ENCODE measurements around the gene E2F6. TPM values are rescaled to one million over a fixed set of nuclear protein-coding genes. Genes with fewer than 3 reads are reported as not detected.

The E2F6 gene
- total and polyA plus RNA-seq, 2 of the 13 experiments (the other 11 are each of a cell fraction or from before 2014, with no cell fraction given) = 27.3 to 36.0 TPM

DNA sequence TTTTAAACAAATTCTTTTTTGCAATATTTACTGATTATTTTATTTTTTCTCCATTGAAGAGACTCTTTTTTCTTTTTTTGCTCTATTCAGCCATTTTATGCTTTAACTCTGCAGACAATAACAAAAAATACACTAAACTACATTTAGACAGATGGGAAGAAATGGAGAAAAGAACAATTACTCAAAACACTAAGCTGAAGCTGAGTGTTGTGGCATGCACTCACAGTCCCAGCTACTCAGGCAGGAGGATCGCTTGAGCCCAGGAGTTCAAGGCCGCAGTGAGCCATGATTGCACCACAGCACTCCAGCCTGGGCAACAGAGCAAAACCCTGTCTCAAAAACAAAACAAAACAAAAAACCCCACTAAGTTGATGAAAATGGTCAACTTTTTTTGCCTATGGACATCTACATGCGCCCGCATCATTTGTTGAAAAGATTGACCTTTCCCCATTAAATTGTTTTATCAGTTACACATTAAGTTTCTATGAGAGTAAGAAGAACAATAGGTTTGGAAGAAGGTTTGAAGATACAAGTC lies 43.0 kb downstream of the E2F6 start (continued):
- no peak for TF ChIP-seq ZSCAN21 (CRISPR knock-in tag; IDR thresholded peaks at IDR 0.05; ENCODE audit: borderline replicate concordance)
- TF ChIP-seq, protein P1, sequence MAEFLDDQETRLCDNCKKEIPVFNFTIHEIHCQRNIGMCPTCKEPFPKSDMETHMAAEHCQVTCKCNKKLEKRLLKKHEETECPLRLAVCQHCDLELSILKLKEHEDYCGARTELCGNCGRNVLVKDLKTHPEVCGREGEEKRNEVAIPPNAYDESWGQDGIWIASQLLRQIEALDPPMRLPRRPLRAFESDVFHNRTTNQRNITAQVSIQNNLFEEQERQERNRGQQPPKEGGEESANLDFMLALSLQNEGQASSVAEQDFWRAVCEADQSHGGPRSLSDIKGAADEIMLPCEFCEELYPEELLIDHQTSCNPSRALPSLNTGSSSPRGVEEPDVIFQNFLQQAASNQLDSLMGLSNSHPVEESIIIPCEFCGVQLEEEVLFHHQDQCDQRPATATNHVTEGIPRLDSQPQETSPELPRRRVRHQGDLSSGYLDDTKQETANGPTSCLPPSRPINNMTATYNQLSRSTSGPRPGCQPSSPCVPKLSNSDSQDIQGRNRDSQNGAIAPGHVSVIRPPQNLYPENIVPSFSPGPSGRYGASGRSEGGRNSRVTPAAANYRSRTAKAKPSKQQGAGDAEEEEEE (CRISPR knock-in tag; IDR thresholded peaks at IDR 0.05; ENCODE audit: borderline replicate concordance) = no peak
- TF ChIP-seq ZNF382 (CRISPR knock-in tag; IDR thresholded peaks at IDR 0.05; ENCODE audit: borderline replicate concordance) = no peak
- TF ChIP-seq, protein P2, sequence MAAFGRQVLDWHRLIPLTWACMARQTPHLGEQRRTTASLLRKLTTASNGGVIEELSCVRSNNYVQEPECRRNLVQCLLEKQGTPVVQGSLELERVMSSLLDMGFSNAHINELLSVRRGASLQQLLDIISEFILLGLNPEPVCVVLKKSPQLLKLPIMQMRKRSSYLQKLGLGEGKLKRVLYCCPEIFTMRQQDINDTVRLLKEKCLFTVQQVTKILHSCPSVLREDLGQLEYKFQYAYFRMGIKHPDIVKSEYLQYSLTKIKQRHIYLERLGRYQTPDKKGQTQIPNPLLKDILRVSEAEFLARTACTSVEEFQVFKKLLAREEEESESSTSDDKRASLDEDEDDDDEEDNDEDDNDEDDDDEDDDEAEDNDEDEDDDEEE (CRISPR knock-in tag; IDR thresholded peaks at IDR 0.05) = no peak
- TF ChIP-seq NRL (CRISPR knock-in tag; IDR thresholded peaks at IDR 0.05; ENCODE audit: borderline replicate concordance) = no peak
- TF ChIP-seq ARNT2 (CRISPR knock-in tag; IDR thresholded peaks at IDR 0.05; ENCODE audit: low read depth) = no peak
- no peak for TF ChIP-seq TBX3 (IDR thresholded peaks at IDR 0.05; ENCODE audit: borderline replicate concordance)
- TF ChIP-seq, protein P3, sequence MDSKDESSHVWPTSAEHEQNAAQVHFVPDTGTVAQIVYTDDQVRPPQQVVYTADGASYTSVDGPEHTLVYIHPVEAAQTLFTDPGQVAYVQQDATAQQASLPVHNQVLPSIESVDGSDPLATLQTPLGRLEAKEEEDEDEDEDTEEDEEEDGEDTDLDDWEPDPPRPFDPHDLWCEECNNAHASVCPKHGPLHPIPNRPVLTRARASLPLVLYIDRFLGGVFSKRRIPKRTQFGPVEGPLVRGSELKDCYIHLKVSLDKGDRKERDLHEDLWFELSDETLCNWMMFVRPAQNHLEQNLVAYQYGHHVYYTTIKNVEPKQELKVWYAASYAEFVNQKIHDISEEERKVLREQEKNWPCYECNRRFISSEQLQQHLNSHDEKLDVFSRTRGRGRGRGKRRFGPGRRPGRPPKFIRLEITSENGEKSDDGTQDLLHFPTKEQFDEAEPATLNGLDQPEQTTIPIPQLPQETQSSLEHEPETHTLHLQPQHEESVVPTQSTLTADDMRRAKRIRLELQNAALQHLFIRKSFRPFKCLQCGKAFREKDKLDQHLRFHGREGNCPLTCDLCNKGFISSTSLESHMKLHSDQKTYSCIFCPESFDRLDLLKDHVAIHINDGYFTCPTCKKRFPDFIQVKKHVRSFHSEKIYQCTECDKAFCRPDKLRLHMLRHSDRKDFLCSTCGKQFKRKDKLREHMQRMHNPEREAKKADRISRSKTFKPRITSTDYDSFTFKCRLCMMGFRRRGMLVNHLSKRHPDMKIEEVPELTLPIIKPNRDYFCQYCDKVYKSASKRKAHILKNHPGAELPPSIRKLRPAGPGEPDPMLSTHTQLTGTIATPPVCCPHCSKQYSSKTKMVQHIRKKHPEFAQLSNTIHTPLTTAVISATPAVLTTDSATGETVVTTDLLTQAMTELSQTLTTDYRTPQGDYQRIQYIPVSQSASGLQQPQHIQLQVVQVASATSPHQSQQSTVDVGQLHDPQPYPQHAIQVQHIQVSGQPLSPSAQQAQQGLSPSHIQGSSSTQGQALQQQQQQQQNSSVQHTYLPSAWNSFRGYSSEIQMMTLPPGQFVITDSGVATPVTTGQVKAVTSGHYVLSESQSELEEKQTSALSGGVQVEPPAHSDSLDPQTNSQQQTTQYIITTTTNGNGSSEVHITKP (CRISPR knock-in tag; IDR thresholded peaks at IDR 0.05; ENCODE audit: low read depth) = no peak
- TF ChIP-seq, protein P4, sequence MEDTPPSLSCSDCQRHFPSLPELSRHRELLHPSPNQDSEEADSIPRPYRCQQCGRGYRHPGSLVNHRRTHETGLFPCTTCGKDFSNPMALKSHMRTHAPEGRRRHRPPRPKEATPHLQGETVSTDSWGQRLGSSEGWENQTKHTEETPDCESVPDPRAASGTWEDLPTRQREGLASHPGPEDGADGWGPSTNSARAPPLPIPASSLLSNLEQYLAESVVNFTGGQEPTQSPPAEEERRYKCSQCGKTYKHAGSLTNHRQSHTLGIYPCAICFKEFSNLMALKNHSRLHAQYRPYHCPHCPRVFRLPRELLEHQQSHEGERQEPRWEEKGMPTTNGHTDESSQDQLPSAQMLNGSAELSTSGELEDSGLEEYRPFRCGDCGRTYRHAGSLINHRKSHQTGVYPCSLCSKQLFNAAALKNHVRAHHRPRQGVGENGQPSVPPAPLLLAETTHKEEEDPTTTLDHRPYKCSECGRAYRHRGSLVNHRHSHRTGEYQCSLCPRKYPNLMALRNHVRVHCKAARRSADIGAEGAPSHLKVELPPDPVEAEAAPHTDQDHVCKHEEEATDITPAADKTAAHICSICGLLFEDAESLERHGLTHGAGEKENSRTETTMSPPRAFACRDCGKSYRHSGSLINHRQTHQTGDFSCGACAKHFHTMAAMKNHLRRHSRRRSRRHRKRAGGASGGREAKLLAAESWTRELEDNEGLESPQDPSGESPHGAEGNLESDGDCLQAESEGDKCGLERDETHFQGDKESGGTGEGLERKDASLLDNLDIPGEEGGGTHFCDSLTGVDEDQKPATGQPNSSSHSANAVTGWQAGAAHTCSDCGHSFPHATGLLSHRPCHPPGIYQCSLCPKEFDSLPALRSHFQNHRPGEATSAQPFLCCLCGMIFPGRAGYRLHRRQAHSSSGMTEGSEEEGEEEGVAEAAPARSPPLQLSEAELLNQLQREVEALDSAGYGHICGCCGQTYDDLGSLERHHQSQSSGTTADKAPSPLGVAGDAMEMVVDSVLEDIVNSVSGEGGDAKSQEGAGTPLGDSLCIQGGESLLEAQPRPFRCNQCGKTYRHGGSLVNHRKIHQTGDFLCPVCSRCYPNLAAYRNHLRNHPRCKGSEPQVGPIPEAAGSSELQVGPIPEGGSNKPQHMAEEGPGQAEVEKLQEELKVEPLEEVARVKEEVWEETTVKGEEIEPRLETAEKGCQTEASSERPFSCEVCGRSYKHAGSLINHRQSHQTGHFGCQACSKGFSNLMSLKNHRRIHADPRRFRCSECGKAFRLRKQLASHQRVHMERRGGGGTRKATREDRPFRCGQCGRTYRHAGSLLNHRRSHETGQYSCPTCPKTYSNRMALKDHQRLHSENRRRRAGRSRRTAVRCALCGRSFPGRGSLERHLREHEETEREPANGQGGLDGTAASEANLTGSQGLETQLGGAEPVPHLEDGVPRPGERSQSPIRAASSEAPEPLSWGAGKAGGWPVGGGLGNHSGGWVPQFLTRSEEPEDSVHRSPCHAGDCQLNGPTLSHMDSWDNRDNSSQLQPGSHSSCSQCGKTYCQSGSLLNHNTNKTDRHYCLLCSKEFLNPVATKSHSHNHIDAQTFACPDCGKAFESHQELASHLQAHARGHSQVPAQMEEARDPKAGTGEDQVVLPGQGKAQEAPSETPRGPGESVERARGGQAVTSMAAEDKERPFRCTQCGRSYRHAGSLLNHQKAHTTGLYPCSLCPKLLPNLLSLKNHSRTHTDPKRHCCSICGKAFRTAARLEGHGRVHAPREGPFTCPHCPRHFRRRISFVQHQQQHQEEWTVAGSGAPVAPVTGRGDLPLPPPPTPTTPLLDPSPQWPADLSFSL (CRISPR knock-in tag; IDR thresholded peaks at IDR 0.05) = peak; percentile 73; the same call in 1 of the 2 replicates
- TF ChIP-seq ZNF660 (CRISPR knock-in tag; IDR thresholded peaks at IDR 0.05; ENCODE audit: borderline replicate concordance, low read depth) = no peak
- no peak for TF ChIP-seq SIN3B (IDR thresholded peaks at IDR 0.05; ENCODE audit: low read length)
- TF ChIP-seq, protein P5, sequence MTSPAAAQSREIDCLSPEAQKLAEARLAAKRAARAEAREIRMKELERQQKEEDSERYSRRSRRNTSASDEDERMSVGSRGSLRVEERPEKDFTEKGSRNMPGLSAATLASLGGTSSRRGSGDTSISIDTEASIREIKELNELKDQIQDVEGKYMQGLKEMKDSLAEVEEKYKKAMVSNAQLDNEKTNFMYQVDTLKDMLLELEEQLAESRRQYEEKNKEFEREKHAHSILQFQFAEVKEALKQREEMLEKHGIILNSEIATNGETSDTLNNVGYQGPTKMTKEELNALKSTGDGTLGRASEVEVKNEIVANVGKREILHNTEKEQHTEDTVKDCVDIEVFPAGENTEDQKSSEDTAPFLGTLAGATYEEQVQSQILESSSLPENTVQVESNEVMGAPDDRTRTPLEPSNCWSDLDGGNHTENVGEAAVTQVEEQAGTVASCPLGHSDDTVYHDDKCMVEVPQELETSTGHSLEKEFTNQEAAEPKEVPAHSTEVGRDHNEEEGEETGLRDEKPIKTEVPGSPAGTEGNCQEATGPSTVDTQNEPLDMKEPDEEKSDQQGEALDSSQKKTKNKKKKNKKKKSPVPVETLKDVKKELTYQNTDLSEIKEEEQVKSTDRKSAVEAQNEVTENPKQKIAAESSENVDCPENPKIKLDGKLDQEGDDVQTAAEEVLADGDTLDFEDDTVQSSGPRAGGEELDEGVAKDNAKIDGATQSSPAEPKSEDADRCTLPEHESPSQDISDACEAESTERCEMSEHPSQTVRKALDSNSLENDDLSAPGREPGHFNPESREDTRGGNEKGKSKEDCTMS (CRISPR knock-in tag; conservative IDR thresholded peaks at IDR 0.05) = no peak
- no peak for TF ChIP-seq SUZ12 (IDR thresholded peaks at IDR 0.05; ENCODE audit: low read depth, low read length)

Data from HepG2 (cell line).